ENCODE data around the gene GHRL. TPM values are rescaled to one million over a fixed set of nuclear protein-coding genes. Genes with fewer than 3 reads are reported as not detected.
A peak's percentile ranks its signal among the peaks of the same experiment; 100 is the strongest.

The GHRL gene
- total and polyA plus RNA-seq, 2 of the 4 experiments (the other 2 are of a cell fraction): 0.27 TPM; not detected in 1

- DNase-seq (no peak), ATAC-seq (ENCODE audit: low read depth) (no peak)
- H3K18ac ChIP-seq (ENCODE audit: low read depth, low read length): no peak overlapping the region
- H3K9me3 ChIP-seq (ENCODE audit: control insufficient read depth, insufficient read depth, low read length): no peaks in the 10 kb centered on the region
- peaks cover 13% of the 10 kb centered on the region for H3K9me1 ChIP-seq (ENCODE audit: insufficient read depth, low read length)
- H2BK5ac ChIP-seq (ENCODE audit: low read depth, low read length, poor library complexity, severe bottlenecking): no peak overlapping the region
- H2BK120ac ChIP-seq (ENCODE audit: low read depth, low read length): no peak overlapping the region
- dilution Hi-C loops (cut with HindIII; ENCODE audit: low sequenced_read_pairs, unreplicated experiment) (no loop called here), in situ Hi-C loops (cut with MboI; ENCODE audit: low sequenced_read_pairs) (no loop called here), intact Hi-C loops (cut with micrococcal nuclease) (no loop called here)
- H2BK20ac ChIP-seq (ENCODE audit: low read depth, low read length): no peak overlapping the region
- H4K5ac ChIP-seq (ENCODE audit: low read depth, low read length): no peak overlapping the region
- H2BK15ac ChIP-seq (ENCODE audit: low read depth, low read length): no peak overlapping the region
- no peak overlapping the region for H4K8ac ChIP-seq (ENCODE audit: low read depth in 2 of 2, low read length in 2 of 2)
- peaks cover 2% of the 10 kb centered on the region; the same call in 1 of the 2 replicates for H3K27me3 ChIP-seq (ENCODE audit: control insufficient read depth, insufficient read depth, low read length)
- H3K4ac ChIP-seq (ENCODE audit: low read depth, low read length): no peak overlapping the region
- TSS peak; percentile 70 for BruUV-seq (replicated peaks)
- H4K20me1 ChIP-seq (ENCODE audit: insufficient read depth, low read length): peaks cover 52% of the 10 kb centered on the region
- TF ChIP-seq BHLHE40 (IDR thresholded peaks at IDR 0.05; ENCODE audit: low read depth, low read length) (no peak), RCOR1 (IDR thresholded peaks at IDR 0.05; ENCODE audit: insufficient replicate concordance, low read length) (no peak), RAD21 (IDR thresholded peaks at IDR 0.05; ENCODE audit: low read length) (no peak), CTCF (conservative IDR thresholded peaks at IDR 0.05; ENCODE audit: low read depth, low read length) (no peak), MAFK (IDR thresholded peaks at IDR 0.05; ENCODE audit: low read depth, low read length) (no peak), FOS (IDR thresholded peaks at IDR 0.05; ENCODE audit: low read depth, low read length) (no peak), SMC3 (IDR thresholded peaks at IDR 0.05; ENCODE audit: low read depth, low read length) (no peak), ELK1 (IDR thresholded peaks at IDR 0.05; ENCODE audit: borderline replicate concordance, low read depth, low read length) (no peak), MAZ (IDR thresholded peaks at IDR 0.05; ENCODE audit: borderline replicate concordance, low read depth, low read length) (no peak), MXI1 (IDR thresholded peaks at IDR 0.05; ENCODE audit: borderline replicate concordance, low read depth, low read length) (no peak), NFE2L2 (IDR thresholded peaks at IDR 0.05; ENCODE audit: low read depth, low read length) (no peak), POLR2A (IDR thresholded peaks at IDR 0.05; ENCODE audit: low read depth, low read length) (no peak), CEBPB (IDR thresholded peaks at IDR 0.05; ENCODE audit: low read depth, low read length) (no peak)
- TF ChIP-seq, protein P1, sequence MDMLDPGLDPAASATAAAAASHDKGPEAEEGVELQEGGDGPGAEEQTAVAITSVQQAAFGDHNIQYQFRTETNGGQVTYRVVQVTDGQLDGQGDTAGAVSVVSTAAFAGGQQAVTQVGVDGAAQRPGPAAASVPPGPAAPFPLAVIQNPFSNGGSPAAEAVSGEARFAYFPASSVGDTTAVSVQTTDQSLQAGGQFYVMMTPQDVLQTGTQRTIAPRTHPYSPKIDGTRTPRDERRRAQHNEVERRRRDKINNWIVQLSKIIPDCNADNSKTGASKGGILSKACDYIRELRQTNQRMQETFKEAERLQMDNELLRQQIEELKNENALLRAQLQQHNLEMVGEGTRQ (IDR thresholded peaks at IDR 0.05; ENCODE audit: low read depth, low read length): no peak
- H2AK5ac ChIP-seq (ENCODE audit: low read depth, low read length): no peak overlapping the region; the same call in 1 of the 2 replicates
- H3K4me3 ChIP-seq (ENCODE audit: insufficient read depth, low read depth, low read length): peak overlapping the region; percentile 15; the same call in 1 of the 2 replicates
- CTCF ChIA-PET: interaction anchor here (1.6 kb wide), 1 partner anchor 420 kb away, joined by 7 read pairs; no protein-coding TSS in a partner anchor
- peak overlapping the region; percentile 48 for H3K23ac ChIP-seq (ENCODE audit: low read depth, low read length)
- no peak overlapping the region for H3K27ac ChIP-seq (ENCODE audit: insufficient read depth, low read length)
- H3K79me1 ChIP-seq (ENCODE audit: low read depth in 1 of 2, low read length in 2 of 2): peaks cover 30 to 61% of the 10 kb centered on the region in 2 experiments
- H3K4me1 ChIP-seq (ENCODE audit: control insufficient read depth, insufficient read depth, low read length): peaks cover 4% of the 10 kb centered on the region; the same call in 1 of the 2 replicates
- no peak overlapping the region for H4K91ac ChIP-seq (ENCODE audit: insufficient read depth, low read depth, low read length)
- H3K4me2 ChIP-seq (ENCODE audit: low read depth, low read length): peak overlapping the region; percentile 95
- H2AK9ac ChIP-seq (replicated peaks; ENCODE audit: low read depth, low read length, poor library complexity): peak overlapping the region; percentile 59
- H3K56ac ChIP-seq (ENCODE audit: extremely low read depth, insufficient read depth, low read length): no peak overlapping the region
- no peak overlapping the region for H2AFZ ChIP-seq (replicated peaks; ENCODE audit: low read length, poor library complexity)
- POLR2A ChIA-PET (ENCODE audit: unreplicated experiment): no interaction called here
- 0 out of 2 replicates have a peak overlapping the region, but pooled peaks have one; percentile 5 for H3K14ac ChIP-seq (replicated peaks; ENCODE audit: low read depth, low read length)
- peaks cover 38% of the 10 kb centered on the region for H3K36me3 ChIP-seq (ENCODE audit: control insufficient read depth, insufficient read depth, low read length)
- H3K9ac ChIP-seq (ENCODE audit: low read depth, low read length): peak overlapping the region; percentile 55
- WGBS, 2 experiments (ENCODE audit: extremely low coverage in 2 of 2, insufficient read length in 1 of 2): no CpG with 5 or more reads among the region's 6 CpGs
These were observed 26.5 kb upstream of the GHRL start for GRCh38 chr3:10319251-10319650.

All from IMR-90 (cell line).